Testis (tissue), 2 donors: ENCODE data around the gene RPS17.
"Not testable (repeated sequence)": the region's sequence is repeated elsewhere in the genome, so short reads cannot be mapped to it uniquely, and the experiment has no call there.

Experiments
- CTCF ChIP-seq, 3 experiments: fragments of 450-650 bp in 2 of 3; fragments of 200-600 bp in 1 of 3; sonication (generic) in 1 of 3; IDR thresholded peaks; one replicate each; pipeline ENCODE4 v1.5.1; 2016 to 2019; ENCODE audit warnings: antibody characterized with exemption in 3 of 3, mild to moderate bottlenecking in 2 of 3, moderate library complexity in 1 of 3
- POLR2A ChIP-seq: fragments of 450-650 bp; IDR thresholded peaks from one replicate; pipeline ENCODE4 v1.6.1; 2017; ENCODE audit warnings: antibody characterized with exemption, mild to moderate bottlenecking, moderate library complexity

- TF ChIP-seq CTCF (IDR thresholded peaks at IDR 0.05); POLR2A: not testable (repeated sequence)
These were observed 39.5 kb downstream of the RPS17 start for GRCh38 chr15:82500772-82501171.
